Fibroblast of lung (primary cell): ENCODE results near the gene SGO2. TPM values are rescaled to one million over a fixed set of nuclear protein-coding genes. Genes with fewer than 3 reads are reported as not detected.
"Not testable (repeated sequence)": the region's sequence is repeated elsewhere in the genome, so short reads cannot be mapped to it uniquely, and the experiment has no call there.

Experiments
- DNase-seq, 2 donors: peaks; one replicate each; pipeline versions ENCODE4 v3.0.0 to v3.0.0-alpha.2; 2010; ENCODE audit warnings: low read depth in 2 of 2
- H2AFZ ChIP-seq: 2 replicates; pipeline ENCODE4 v1.5.1; 2012; ENCODE audit warnings: low read length, control low read depth, inconsistent platforms
- H3K27ac ChIP-seq: 2 replicates; pipeline ENCODE4 v1.5.1; 2011; ENCODE audit warnings: low read length, control low read depth; ENCODE audit not compliant: insufficient read depth
- H3K27me3 ChIP-seq: 2 replicates; pipeline ENCODE4 v1.5.1; 2011; ENCODE audit warnings: mild to moderate bottlenecking, low read length; ENCODE audit not compliant: control insufficient read depth, insufficient read depth
- H3K36me3 ChIP-seq: 2 replicates; pipeline ENCODE4 v1.5.1; 2011; ENCODE audit warnings: low read length; ENCODE audit not compliant: control insufficient read depth, insufficient read depth
- H3K4me1 ChIP-seq: 2 replicates; pipeline ENCODE4 v1.5.1; 2011; ENCODE audit warnings: low read length; ENCODE audit not compliant: control insufficient read depth, insufficient read depth; ENCODE audit errors: extremely low read depth
- H3K4me2 ChIP-seq: 2 replicates; pipeline ENCODE4 v1.5.1; 2011; ENCODE audit warnings: low read length, control low read depth; ENCODE audit not compliant: insufficient read depth; ENCODE audit errors: extremely low read depth
- H3K4me3 ChIP-seq, 4 experiments: fragments of 200-600 bp in 1 of 4; sonication (generic) in 1 of 4; replicated peaks in 1 of 4; 2 replicates each; pipeline ENCODE4 v1.5.1; 2011 to 2016; ENCODE audit warnings: low read length in 4 of 4, low read depth in 3 of 4, mild to moderate bottlenecking in 3 of 4, control low read depth in 2 of 4, inconsistent platforms in 1 of 4, mixed read lengths in 1 of 4; ENCODE audit not compliant: insufficient read depth in 1 of 4; ENCODE audit errors: control extremely low read depth in 1 of 4
- H3K79me2 ChIP-seq: 2 replicates; pipeline ENCODE4 v1.5.1; 2012; ENCODE audit warnings: mild to moderate bottlenecking, low read length, inconsistent platforms; ENCODE audit not compliant: control insufficient read depth, insufficient read depth
- H3K9ac ChIP-seq: 2 replicates; pipeline ENCODE4 v1.5.1; 2011; ENCODE audit warnings: mild to moderate bottlenecking, low read length, control low read depth; ENCODE audit not compliant: insufficient read depth
- H3K9me3 ChIP-seq: 2 replicates; pipeline ENCODE4 v1.5.1; 2012; ENCODE audit warnings: low read depth, low read length; ENCODE audit not compliant: control insufficient read depth, insufficient read depth
- H4K20me1 ChIP-seq: 2 replicates; pipeline ENCODE4 v1.5.1; 2011; ENCODE audit warnings: low read length; ENCODE audit not compliant: control insufficient read depth, insufficient read depth; ENCODE audit errors: extremely low read depth
- CTCF ChIP-seq, 2 donors: IDR thresholded peaks in 1 of 2; conservative IDR thresholded peaks in 1 of 2; 1 replicate in 1 of 2; 2 replicates in 1 of 2; pipeline ENCODE4 v1.5.1; 2011 to 2012; ENCODE audit warnings: low read length in 2 of 2, control low read depth in 1 of 2, inconsistent platforms in 1 of 2, low read depth in 1 of 2, mild to moderate bottlenecking in 1 of 2
- EZH2 ChIP-seq: IDR thresholded peaks from 2 replicates; pipeline ENCODE4 v1.5.1; 2012; ENCODE audit warnings: low read length, control low read depth, mild to moderate bottlenecking; ENCODE audit errors: missing control alignments
- polyA plus RNA-seq, 2 donors: library from polyadenylated mRNA; depleted of rRNA in 1 of 2; stranded (reverse) in 1 of 2; unstranded in 1 of 2; fragments of >200 nt; gene quantifications; 2 replicates each; pipeline ENCODE4 v1.2.1, GENCODE V29; 2011 to 2012; ENCODE audit warnings: missing spikeins in 1 of 2
- total RNA-seq: library from RNA; depleted of rRNA; stranded (reverse); fragments of >200 nt; gene quantifications from 2 replicates; pipeline ENCODE4 v1.2.1, GENCODE V29; 2014

Gene SGO2
- total and polyA plus RNA-seq, 2 donors (not counting 1 experiment from before 2014, with no cell fraction given), result 5.4 to 6.9 TPM

GRCh38 chr2:200608341-200609027 is 82.5 kb downstream of the SGO2 start:
- no peak for TF ChIP-seq EZH2
- TF ChIP-seq CTCF (conservative IDR thresholded peaks at IDR 0.05 in 1 of 2, IDR thresholded peaks at IDR 0.05 in 1 of 2; ENCODE audit: low read depth in 1 of 2, low read length in 2 of 2), result no peak
- Histone ChIP-seq H3K9ac (no peak overlapping the region), H3K4me1 (peaks cover 19% of the 10 kb centered on the region), H3K27ac (peak overlapping the region; percentile 71), H3K79me2 (no peaks in the 10 kb centered on the region), H4K20me1 (no peaks in the 10 kb centered on the region), H3K36me3 (peaks cover 2% of the 10 kb centered on the region), H3K27me3 (no peaks in the 10 kb centered on the region), H3K4me2 (peak overlapping the region; percentile 16), H3K4me3 (no peak overlapping the region), H2AFZ (no peak overlapping the region), H3K9me3 (no peaks in the 10 kb centered on the region)
- no peak for DNase-seq

GRCh38 chr2:200609028-200609614 is 83.1 kb downstream of the SGO2 start:
- H3K9ac ChIP-seq, result no peak overlapping the region
- peak; percentile 72 to 92 for DNase-seq
- TF ChIP-seq CTCF (conservative IDR thresholded peaks at IDR 0.05 in 1 of 2, IDR thresholded peaks at IDR 0.05 in 1 of 2; ENCODE audit: low read depth in 1 of 2, low read length in 2 of 2) (no peak), EZH2 (no peak)
- no peaks in the 10 kb centered on the region for H3K27me3 ChIP-seq
- H3K4me2 ChIP-seq, result peak overlapping the region; percentile 83
- H3K9me3 ChIP-seq, result no peaks in the 10 kb centered on the region
- no peaks in the 10 kb centered on the region for H4K20me1 ChIP-seq
- no peaks in the 10 kb centered on the region for H3K79me2 ChIP-seq
- H3K4me3 ChIP-seq, result peak overlapping the region in 2 of 4 experiments; percentile 5 to 29
- peak overlapping the region; percentile 71 for H3K27ac ChIP-seq
- no peak overlapping the region for H2AFZ ChIP-seq
- peaks cover 2% of the 10 kb centered on the region for H3K36me3 ChIP-seq
- H3K4me1 ChIP-seq, result peaks cover 17% of the 10 kb centered on the region

- not testable (repeated sequence) for H2AFZ ChIP-seq, H4K20me1 ChIP-seq, H3K79me2 ChIP-seq, DNase-seq, H3K27me3 ChIP-seq, H3K9me3 ChIP-seq, H3K9ac ChIP-seq, H3K4me3 ChIP-seq, H3K36me3 ChIP-seq, H3K27ac ChIP-seq
- Histone ChIP-seq H3K4me2 (peak overlapping the region; percentile 42), H3K4me1 (peaks cover 13% of the 10 kb centered on the region)
These were observed 84.2 kb downstream of the SGO2 start for GRCh38 chr2:200610217-200610616.
